ENCODE data around the gene SENP8.
"Not testable (repeated sequence)": the region's sequence is repeated elsewhere in the genome, so short reads cannot be mapped to it uniquely, and the experiment has no call there.

The SENP8 gene

DNA sequence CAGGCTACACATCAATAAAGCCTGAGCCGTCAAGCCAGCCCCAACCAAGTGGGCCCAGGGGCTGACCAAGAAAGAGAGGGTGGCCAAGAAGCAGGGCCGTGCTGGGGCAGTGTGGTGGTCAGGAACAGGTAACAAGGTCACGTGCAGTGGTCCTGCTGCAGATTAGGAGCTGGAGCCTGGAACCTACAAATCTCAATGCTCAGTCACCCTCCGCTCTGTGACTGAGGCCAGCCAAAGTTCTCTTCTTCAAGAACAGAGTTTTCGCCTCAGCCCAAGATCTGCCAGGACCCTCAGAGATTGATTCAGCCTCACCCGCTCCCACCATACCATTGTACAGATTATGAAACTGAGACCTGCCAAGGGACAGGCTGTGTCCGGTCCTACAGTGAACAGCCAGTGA, 52.5 kb downstream of the SENP8 start:
- TF ChIP-seq EZH2phosphoT487 (IDR thresholded peaks at IDR 0.05; ENCODE audit: borderline replicate concordance) (no peak), CTCF (conservative IDR thresholded peaks at IDR 0.05; ENCODE audit: low read length) (no peak)
- Histone ChIP-seq H3K27me3 (ENCODE audit: insufficient read depth, low read length, poor library complexity, severe bottlenecking) (no peaks in the 10 kb centered on the region), H3K9me3 (ENCODE audit: insufficient read depth, low read depth, low read length) (no peaks in the 10 kb centered on the region), H3K36me3 (ENCODE audit: insufficient read depth, low read length) (no peaks in the 10 kb centered on the region), H3K4me2 (ENCODE audit: low read depth, low read length, poor library complexity, severe bottlenecking) (no peak overlapping the region), H2AFZ (ENCODE audit: low read length) (no peak overlapping the region), H3K4me3 (ENCODE audit: low read length, poor library complexity, severe bottlenecking) (no peak overlapping the region), H3K9me2 (replicated peaks; ENCODE audit: low read depth, low read length) (no peaks in the 10 kb centered on the region), H3F3A (ENCODE audit: low read depth) (no peaks in the 10 kb centered on the region; the same call in 1 of the 2 replicates), H3K79me2 (ENCODE audit: insufficient read depth, low read length) (no peaks in the 10 kb centered on the region), H3K4me1 (ENCODE audit: insufficient read depth, low read length, poor library complexity, severe bottlenecking) (peaks cover 40% of the 10 kb centered on the region), H3K9ac (ENCODE audit: low read depth, low read length, poor library complexity, severe bottlenecking) (no peak overlapping the region), H4K20me1 (ENCODE audit: insufficient read depth, low read length, poor library complexity, severe bottlenecking) (no peaks in the 10 kb centered on the region)

GRCh38 chr15:72171978-72172377, 53.8 kb downstream of the SENP8 start:
- not testable (repeated sequence) for H2AFZ ChIP-seq (ENCODE audit: low read length); H3K36me3 ChIP-seq (ENCODE audit: insufficient read depth, low read length); H3K4me3 ChIP-seq (ENCODE audit: low read length, poor library complexity, severe bottlenecking); H3F3A ChIP-seq (ENCODE audit: low read depth); H3K4me2 ChIP-seq (ENCODE audit: low read depth, low read length, poor library complexity, severe bottlenecking); H3K79me2 ChIP-seq (ENCODE audit: insufficient read depth, low read length); H3K9me2 ChIP-seq (replicated peaks; ENCODE audit: low read depth, low read length); H3K9me3 ChIP-seq (ENCODE audit: insufficient read depth, low read depth, low read length); H4K20me1 ChIP-seq (ENCODE audit: insufficient read depth, low read length, poor library complexity, severe bottlenecking); H3K27me3 ChIP-seq (ENCODE audit: insufficient read depth, low read length, poor library complexity, severe bottlenecking); H3K9ac ChIP-seq (ENCODE audit: low read depth, low read length, poor library complexity, severe bottlenecking)
- H3K4me1 ChIP-seq (ENCODE audit: insufficient read depth, low read length, poor library complexity, severe bottlenecking): peaks cover 40% of the 10 kb centered on the region

- Histone ChIP-seq H3K9me2 (replicated peaks; ENCODE audit: low read depth, low read length) (no peaks in the 10 kb centered on the region), H3K4me1 (ENCODE audit: insufficient read depth, low read length, poor library complexity, severe bottlenecking) (peaks cover 35% of the 10 kb centered on the region), H3K79me2 (ENCODE audit: insufficient read depth, low read length) (no peaks in the 10 kb centered on the region), H3K4me3 (ENCODE audit: low read length, poor library complexity, severe bottlenecking) (no peak overlapping the region), H3K9ac (ENCODE audit: low read depth, low read length, poor library complexity, severe bottlenecking) (no peak overlapping the region), H2AFZ (ENCODE audit: low read length) (no peak overlapping the region), H3K36me3 (ENCODE audit: insufficient read depth, low read length) (no peaks in the 10 kb centered on the region), H3K9me3 (ENCODE audit: insufficient read depth, low read depth, low read length) (no peaks in the 10 kb centered on the region), H3F3A (ENCODE audit: low read depth) (no peaks in the 10 kb centered on the region; the same call in 1 of the 2 replicates), H3K27me3 (ENCODE audit: insufficient read depth, low read length, poor library complexity, severe bottlenecking) (no peaks in the 10 kb centered on the region), H4K20me1 (ENCODE audit: insufficient read depth, low read length, poor library complexity, severe bottlenecking) (no peaks in the 10 kb centered on the region), H3K4me2 (ENCODE audit: low read depth, low read length, poor library complexity, severe bottlenecking) (no peak overlapping the region)
- TF ChIP-seq EZH2phosphoT487 (IDR thresholded peaks at IDR 0.05; ENCODE audit: borderline replicate concordance): no peak
- no peak for TF ChIP-seq CTCF (conservative IDR thresholded peaks at IDR 0.05; ENCODE audit: low read length)
Measured at GRCh38 chr15:72172796-72173195, 54.6 kb downstream of the SENP8 start.

DNA sequence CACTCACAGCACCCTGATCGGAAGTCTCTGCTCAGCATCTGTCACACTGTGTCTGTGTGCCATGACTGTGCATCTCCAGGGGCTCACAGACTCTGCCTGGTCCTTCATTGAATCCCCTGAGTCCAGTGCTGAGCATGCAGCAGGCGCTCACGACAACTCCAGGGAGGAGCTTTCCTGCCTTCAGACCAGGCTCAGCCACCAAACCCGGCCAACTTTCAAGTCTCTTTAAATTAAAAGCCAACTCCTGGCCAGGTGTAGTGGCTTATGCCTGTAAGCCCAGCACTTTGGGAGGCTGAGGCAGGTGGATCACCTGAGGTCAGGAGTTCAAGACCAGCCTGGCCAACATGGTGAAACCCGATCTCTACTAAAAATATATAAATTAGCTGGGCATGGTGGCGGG, 55.2 kb downstream of the SENP8 start:
- Histone ChIP-seq H3K27me3 (ENCODE audit: insufficient read depth, low read length, poor library complexity, severe bottlenecking) (no peaks in the 10 kb centered on the region), H3K9me2 (replicated peaks; ENCODE audit: low read depth, low read length) (no peaks in the 10 kb centered on the region), H3K4me3 (ENCODE audit: low read length, poor library complexity, severe bottlenecking) (no peak overlapping the region), H3K9ac (ENCODE audit: low read depth, low read length, poor library complexity, severe bottlenecking) (no peak overlapping the region), H3K9me3 (ENCODE audit: insufficient read depth, low read depth, low read length) (no peaks in the 10 kb centered on the region), H3K36me3 (ENCODE audit: insufficient read depth, low read length) (no peaks in the 10 kb centered on the region), H3K79me2 (ENCODE audit: insufficient read depth, low read length) (no peaks in the 10 kb centered on the region), H3K4me2 (ENCODE audit: low read depth, low read length, poor library complexity, severe bottlenecking) (no peak overlapping the region), H3F3A (ENCODE audit: low read depth) (no peaks in the 10 kb centered on the region; the same call in 1 of the 2 replicates), H3K4me1 (ENCODE audit: insufficient read depth, low read length, poor library complexity, severe bottlenecking) (peaks cover 29% of the 10 kb centered on the region), H4K20me1 (ENCODE audit: insufficient read depth, low read length, poor library complexity, severe bottlenecking) (no peaks in the 10 kb centered on the region), H2AFZ (ENCODE audit: low read length) (no peak overlapping the region)
- TF ChIP-seq CTCF (conservative IDR thresholded peaks at IDR 0.05; ENCODE audit: low read length) (no peak), EZH2phosphoT487 (IDR thresholded peaks at IDR 0.05; ENCODE audit: borderline replicate concordance) (no peak)

All from Loucy (cell line).